Loucy (cell line): ENCODE measurements around the gene ACTR3C.

Experiments used
- CTCF ChIP-seq: fragments of 200-600 bp; sonication (generic); conservative IDR thresholded peaks from 2 replicates; pipeline ENCODE4 v1.5.1; 2014; ENCODE audit warnings: mild to moderate bottlenecking, antibody characterized with exemption, low read length
- EZH2phosphoT487 ChIP-seq: fragments of 200-600 bp; IDR thresholded peaks from 2 replicates; pipeline ENCODE4 v1.6.1; 2018; ENCODE audit warnings: antibody characterized with exemption, mild to moderate bottlenecking, moderate library complexity, borderline replicate concordance

GRCh38 chr7:150308575-150308974, 14.8 kb downstream of the ACTR3C start:
- TF ChIP-seq CTCF: no peak
- no peak for TF ChIP-seq EZH2phosphoT487
